NCI-H2171 treated with DMSO at 0.1 percent for 48 hours (cell line): ENCODE measurements around the gene LRRC9.
A peak's percentile ranks its signal among the peaks of the same experiment; 100 is the strongest.
"Not testable (repeated sequence)": the region's sequence is repeated elsewhere in the genome, so short reads cannot be mapped to it uniquely, and the experiment has no call there.

ENCODE experiments used
- DNase-seq: peaks from one replicate; lab custom pipeline; 2025; lab: John Stamatoyannopoulos, UW

LRRC9 gene

GRCh38 chr14:59957890-59958289, 37.9 kb downstream of the LRRC9 start:
- DNase-seq, result not testable (repeated sequence)

DNA sequence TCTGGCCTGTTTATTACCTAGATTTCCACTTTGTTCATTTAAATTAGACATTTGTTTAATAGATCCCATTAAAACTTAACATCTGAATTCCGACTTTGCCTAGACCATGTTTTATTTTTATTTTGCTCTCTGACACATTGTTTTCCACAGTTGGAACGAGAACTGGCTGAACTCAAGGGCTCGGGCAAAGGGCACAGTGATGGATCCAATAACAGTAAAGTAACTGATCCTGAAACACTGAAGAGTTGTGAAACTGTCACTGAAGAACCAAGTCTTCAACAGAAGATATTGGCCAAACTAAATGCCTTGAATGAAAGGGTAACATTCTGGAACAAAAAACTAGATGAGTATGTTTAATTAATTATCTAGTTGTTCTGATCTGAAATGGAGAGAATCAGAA, 39.7 kb downstream of the LRRC9 start:
- DNase-seq, result no peak

- DNase-seq, result no peak
These were observed 41.6 kb downstream of the LRRC9 start for GRCh38 chr14:59961518-59962062.

DNA sequence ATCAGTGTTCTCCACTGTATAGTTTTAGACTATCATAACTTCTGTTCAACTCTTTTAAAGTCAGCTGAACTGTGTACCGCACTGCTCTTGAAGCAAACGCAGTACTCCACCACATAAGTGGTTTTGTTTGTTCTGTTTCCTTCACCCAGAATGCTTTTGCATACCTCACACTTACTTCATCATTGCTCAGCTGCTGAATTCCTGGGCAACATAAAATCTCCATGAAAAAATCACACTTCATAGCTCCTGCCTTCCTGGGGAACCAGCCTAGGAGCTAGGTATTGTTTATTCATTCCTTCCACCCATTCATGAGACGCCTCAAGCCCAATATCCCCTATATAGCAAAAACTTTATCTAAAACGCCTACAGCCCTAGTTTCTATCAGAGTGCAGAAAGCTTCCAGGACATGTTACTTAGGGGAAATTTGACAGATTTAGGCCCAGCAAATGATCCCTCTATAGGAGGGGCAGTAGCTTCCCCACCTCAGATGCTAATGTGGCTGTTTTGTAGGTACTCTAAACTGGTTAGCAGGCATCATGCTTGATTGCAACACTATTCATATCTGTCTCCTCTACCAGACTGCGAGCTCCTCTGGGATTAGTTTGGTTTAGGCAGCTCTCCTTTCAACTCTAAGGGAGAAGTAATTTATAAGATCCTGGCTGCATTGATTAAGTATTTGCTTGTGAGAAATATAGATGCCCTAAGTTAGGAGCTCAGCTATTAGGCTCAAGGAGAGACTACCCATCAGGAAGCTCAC, 44.5 kb downstream of the LRRC9 start:
- DNase-seq, result no peak

- no peak for DNase-seq
These were observed 49.4 kb downstream of the LRRC9 start for GRCh38 chr14:59969319-59969718.

- DNase-seq, result no peak
These were observed 61.6 kb downstream of the LRRC9 start for GRCh38 chr14:59981564-59981963.

GRCh38 chr14:59983048-59983447, 63.1 kb downstream of the LRRC9 start:
- DNase-seq, result no peak

DNA sequence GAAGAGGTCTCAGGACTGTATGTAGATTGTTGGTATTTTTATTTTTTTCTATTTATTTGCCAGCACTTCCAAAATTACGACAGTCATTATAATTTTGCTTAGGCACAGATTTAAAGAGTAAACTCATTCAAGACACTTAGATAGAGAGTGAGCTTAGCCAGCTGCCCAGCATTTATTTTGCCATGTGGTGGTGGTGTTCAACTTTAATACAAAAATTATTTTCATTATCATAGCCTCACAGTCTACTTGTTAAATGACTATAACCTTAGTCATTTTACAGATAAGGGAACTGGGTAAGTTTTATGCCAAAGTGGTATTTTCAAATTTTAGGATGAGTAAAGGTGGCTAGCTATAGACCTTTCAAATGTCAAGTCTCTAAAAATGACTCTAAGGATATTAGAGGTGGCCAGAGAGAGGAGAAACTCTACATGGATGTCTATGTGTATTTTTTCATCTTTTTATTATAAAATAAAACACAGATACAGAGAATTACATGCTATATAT, 66.7 kb downstream of the LRRC9 start:
- no peak for DNase-seq

DNA sequence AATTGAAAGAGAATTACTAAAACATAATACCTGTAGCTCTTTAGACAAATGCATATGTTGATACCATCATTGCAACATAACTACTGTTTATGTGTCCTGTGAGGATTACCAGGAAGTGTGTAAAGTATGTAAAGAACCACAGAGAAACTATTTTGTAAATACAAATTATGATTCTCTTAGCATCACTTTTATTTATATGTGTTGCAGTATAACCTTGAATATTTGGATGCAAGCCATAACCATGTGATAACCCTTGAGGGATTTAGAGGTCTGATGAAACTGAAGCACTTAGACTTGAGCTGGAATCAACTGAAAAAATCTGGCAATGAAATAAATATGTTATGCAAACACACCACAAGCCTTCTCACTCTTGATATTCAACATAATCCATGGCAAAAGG, 77.5 kb downstream of the LRRC9 start:
- DNase-seq, result peak; percentile 60

DNA sequence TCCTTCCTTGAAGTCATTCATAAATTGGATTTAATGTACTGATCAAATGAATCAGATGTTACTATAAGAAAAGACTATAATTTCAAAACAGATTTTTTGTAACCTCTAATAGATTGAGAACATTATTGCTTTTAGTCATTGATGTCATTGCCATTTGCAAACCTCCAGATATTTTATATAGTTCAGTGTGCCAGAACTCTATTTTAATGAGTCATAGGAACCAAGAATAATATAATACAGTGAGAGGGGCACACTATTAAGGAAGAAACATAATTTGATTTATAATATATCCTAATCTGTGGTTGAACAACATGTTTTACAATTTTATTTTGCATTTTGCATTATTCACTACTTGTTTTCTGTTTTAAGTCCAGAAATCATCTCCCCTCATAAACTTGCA, 78.0 kb downstream of the LRRC9 start:
- DNase-seq, result no peak

- DNase-seq, result no peak
These were observed 78.6 kb downstream of the LRRC9 start for GRCh38 chr14:59998564-59998963.

GRCh38 chr14:60002819-60003492, 83.0 kb downstream of the LRRC9 start:
- DNase-seq, result no peak

DNA sequence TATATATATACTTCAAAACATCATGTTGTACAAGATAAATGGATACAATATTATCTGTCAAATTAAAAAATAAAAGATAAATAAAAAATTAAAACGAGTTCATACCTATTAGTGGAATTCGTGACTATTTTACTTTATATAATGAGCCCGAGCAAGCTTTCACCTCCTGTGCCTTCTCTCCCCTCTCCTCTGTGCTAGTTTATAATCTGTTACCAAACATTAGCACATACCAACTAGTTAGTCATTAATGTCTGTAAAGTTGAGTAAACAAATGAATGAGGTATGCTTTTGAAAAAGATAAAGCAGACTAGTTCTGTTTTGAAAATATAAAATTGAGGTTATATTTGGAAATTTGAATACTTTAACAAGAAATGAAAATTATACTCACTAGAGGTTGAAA, 84.0 kb downstream of the LRRC9 start:
- DNase-seq, result no peak

DNA sequence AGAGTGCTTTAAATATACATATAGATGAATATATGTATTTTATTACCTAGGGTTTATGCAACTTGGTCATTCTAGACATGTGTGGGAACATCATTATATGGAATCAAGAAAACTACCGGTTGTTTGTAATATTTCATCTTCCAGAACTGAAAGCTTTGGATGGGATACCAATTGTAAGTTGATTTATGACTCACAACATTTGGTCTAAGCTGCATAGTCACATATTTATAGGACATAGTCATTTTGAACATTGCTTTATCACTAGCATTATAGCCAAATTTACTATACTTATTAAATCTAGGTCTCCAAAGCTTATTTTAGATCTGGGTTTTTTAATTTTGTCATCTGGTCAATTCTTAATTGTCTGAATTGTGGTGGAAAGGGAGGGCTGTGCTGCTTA, 88.1 kb downstream of the LRRC9 start:
- no peak for DNase-seq

DNA sequence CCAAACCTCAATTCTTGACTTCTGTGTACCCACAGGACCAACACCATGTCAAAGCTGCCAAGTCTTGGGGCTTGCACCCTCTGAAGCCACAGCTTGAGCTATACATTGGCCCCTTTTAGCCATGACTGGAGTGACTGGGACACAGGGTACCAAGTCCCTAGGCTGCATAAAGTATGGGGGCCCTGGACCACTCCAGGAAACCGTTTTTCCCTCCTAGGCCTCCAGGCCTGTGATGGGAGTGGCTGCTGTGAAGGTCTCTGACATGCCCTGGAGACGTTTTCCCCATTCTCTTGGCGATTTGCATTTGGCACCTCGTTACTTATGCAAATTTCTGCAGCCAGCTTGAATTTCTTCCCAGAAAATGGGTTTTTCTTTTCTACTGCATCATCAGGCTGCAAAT, 90.3 kb downstream of the LRRC9 start:
- DNase-seq, result not testable (repeated sequence)

DNA sequence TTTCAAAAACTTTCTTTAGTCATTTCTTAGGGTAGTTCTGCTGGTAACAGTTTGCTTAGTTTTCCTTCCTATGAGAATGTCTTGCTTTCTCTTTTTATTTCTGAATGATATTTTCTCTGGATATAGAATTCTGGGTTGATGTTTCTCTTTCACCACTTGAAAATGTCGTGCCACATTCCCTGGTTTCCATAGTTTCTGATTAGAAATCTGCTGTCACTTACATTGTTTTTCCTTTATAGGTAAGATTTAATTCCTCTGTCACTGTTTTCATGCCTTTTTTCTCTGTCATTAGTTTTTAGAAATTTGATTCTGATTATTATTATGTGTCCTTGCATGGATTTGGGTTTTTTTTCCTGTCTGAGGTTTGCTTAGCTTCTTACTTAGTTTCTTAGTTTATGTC, 94.5 kb downstream of the LRRC9 start:
- DNase-seq, result no peak

DNA sequence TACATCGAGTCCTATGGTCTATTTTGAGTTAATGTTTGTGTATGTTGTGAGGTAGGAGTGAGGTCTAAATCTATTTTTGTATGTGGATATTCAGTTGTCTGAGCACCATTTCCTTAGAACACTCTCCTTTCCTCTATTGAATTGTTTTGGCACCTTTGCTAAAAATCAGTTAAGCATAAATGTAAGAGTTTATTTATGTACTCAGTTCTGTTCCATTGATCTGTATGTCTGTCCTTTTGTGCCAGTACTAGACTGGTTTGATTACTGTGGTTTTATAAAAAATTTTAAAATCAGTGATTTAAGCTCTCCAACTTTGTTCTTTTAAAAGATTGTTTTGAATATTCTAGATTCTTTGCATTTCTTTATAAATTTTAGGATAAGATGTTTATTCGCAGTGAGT, 101.7 kb downstream of the LRRC9 start:
- DNase-seq, result no peak

DNA sequence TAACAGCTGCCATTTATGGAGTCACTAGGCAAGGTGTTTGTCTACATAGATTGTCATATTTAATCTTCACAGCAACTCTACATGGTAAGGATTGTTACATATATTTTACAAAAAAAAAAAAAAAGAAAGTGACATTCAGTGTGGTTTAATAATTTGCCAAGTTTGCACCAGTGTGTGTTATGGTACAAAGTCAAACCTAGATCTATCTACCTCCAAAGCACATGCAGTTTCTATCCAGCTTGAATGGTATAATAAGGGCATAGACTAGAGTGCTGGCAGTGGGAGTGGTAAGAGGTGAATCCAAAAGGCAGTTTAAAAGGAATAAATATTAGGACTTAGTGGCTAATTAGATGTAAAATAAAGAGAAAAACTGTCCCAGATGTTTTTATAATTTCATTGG, 105.6 kb downstream of the LRRC9 start:
- no peak for DNase-seq

DNA sequence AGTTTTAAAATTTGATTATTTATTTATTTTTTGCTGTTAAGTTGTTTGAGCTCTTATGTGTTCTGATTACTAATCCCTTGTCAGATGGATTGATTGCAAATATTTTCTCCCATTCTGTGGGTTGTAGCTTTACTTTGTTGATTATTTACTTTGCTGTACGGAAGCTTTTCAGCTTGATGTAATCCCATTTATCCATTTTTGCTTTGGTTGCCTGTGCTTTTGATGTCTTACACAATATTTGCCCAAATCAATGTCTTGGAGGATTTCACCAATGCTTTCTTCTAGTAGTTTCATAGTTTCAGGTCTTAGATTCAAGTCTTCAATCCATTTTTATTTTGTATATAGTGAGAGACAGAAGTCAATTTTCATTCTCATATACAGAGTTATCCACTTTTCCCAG, 115.2 kb downstream of the LRRC9 start:
- no peak for DNase-seq

- DNase-seq, result not testable (repeated sequence)
These were observed 128.0 kb downstream of the LRRC9 start for GRCh38 chr14:60047976-60048375.

GRCh38 chr14:60051721-60052221, 131.8 kb downstream of the LRRC9 start:
- DNase-seq, result no peak

DNA sequence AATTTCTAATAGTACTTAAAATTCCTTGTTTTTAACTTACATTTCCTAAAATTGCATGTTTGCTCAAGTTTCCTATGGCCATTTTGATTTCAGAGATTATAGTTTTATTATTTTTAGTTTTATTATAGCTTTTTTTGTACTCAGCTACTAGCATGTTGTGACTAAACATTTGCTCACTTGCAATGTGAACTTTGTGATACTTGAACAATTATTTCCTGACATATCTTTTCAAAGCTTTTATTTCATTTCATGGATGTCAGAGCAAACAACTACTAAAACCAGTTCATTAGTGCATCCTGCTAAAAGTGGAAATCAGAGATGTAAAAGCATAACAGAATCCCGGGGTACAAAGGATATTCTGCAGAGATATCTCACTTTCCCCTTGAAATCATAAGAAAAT, 138.1 kb downstream of the LRRC9 start:
- no peak for DNase-seq

GRCh38 chr14:60061371-60061770, 141.4 kb downstream of the LRRC9 start:
- no peak for DNase-seq
